GM23338 (cell line): ENCODE measurements around the gene HNRNPAB. TPM values are rescaled to one million over a fixed set of nuclear protein-coding genes. Genes with fewer than 3 reads are reported as not detected.

Experiments used
- ATAC-seq: fragments of 200-7000 bp; cut with Tn5 transposase; 3 replicates; pipeline ENCODE4 v1.9.1; 2020
- DNase-seq: peaks from one replicate; pipeline ENCODE4 v3.0.0-alpha.2; 2015; ENCODE audit warnings: low spot score
- H2AFZ ChIP-seq: fragments of 200-600 bp; sonication (generic); 2 replicates; pipeline ENCODE4 v1.8.0; 2016; ENCODE audit warnings: antibody characterized with exemption, mild to moderate bottlenecking, moderate library complexity
- H3F3A ChIP-seq: fragments of 200-600 bp; sonication (generic); replicated peaks from 2 replicates; pipeline ENCODE4 v1.8.0; 2017; ENCODE audit warnings: antibody characterized with exemption, mixed run types, low read depth
- H3K27ac ChIP-seq: fragments of 200-600 bp; sonication (generic); 2 replicates; pipeline ENCODE4 v1.6.1; 2016; ENCODE audit warnings: low read depth
- H3K27me3 ChIP-seq: fragments of 200-600 bp; sonication (generic); 2 replicates; pipeline ENCODE4 v1.8.0; 2016; ENCODE audit warnings: mild to moderate bottlenecking, mixed run types, moderate library complexity; ENCODE audit not compliant: insufficient read depth
- H3K36me3 ChIP-seq: fragments of 200-600 bp; sonication (generic); 2 replicates; pipeline ENCODE4 v1.8.0; 2016; ENCODE audit warnings: mild to moderate bottlenecking; ENCODE audit not compliant: insufficient read depth
- H3K4me1 ChIP-seq: fragments of 200-600 bp; sonication (generic); 2 replicates; pipeline ENCODE4 v1.8.0; 2016; ENCODE audit warnings: mild to moderate bottlenecking, moderate library complexity; ENCODE audit not compliant: insufficient read depth
- H3K4me2 ChIP-seq: fragments of 200-600 bp; sonication (generic); 2 replicates; pipeline ENCODE4 v1.7.1; 2017; ENCODE audit warnings: mixed run types
- H3K4me3 ChIP-seq: fragments of 200-600 bp; sonication (generic); 2 replicates; pipeline ENCODE4 v1.6.1; 2016; ENCODE audit warnings: mixed run types
- H3K79me2 ChIP-seq: fragments of 200-600 bp; sonication (generic); replicated peaks from 2 replicates; pipeline ENCODE4 v1.8.0; 2017; ENCODE audit warnings: mild to moderate bottlenecking; ENCODE audit not compliant: insufficient read depth
- H3K9me2 ChIP-seq: fragments of 200-600 bp; sonication (generic); 2 replicates; pipeline ENCODE4 v1.8.0; 2017; ENCODE audit not compliant: insufficient read depth
- H4K20me1 ChIP-seq: fragments of 200-600 bp; sonication (generic); replicated peaks from 2 replicates; pipeline ENCODE4 v1.8.0; 2017; ENCODE audit warnings: mild to moderate bottlenecking; ENCODE audit not compliant: insufficient read depth
- H3K27ac Mint-ChIP-seq: 2 replicates; pipeline ENCODE4 v1.8.0; 2020; ENCODE audit warnings: inconsistent platforms, mild to moderate bottlenecking, moderate library complexity, mixed read lengths
- H3K27me3 Mint-ChIP-seq: 3 replicates; pipeline ENCODE4 v1.8.0; 2022; ENCODE audit warnings: low read depth, mild to moderate bottlenecking, moderate library complexity, mixed read lengths, inconsistent platforms; ENCODE audit not compliant: insufficient read depth, poor library complexity
- H3K36me3 Mint-ChIP-seq: 3 replicates; pipeline ENCODE4 v1.8.0; 2021; ENCODE audit warnings: low read depth, mild to moderate bottlenecking, inconsistent platforms, moderate library complexity, mixed read lengths
- H3K4me1 Mint-ChIP-seq: 3 replicates; pipeline ENCODE4 v1.8.0; 2020; ENCODE audit warnings: mild to moderate bottlenecking, inconsistent platforms, mixed read lengths
- H3K4me3 Mint-ChIP-seq: 3 replicates; pipeline ENCODE4 v1.8.0; 2021; ENCODE audit warnings: moderate library complexity, mild to moderate bottlenecking, inconsistent platforms, mixed read lengths
- H3K9me3 Mint-ChIP-seq: 3 replicates; pipeline ENCODE4 v1.8.0; 2020; ENCODE audit warnings: moderate library complexity, mild to moderate bottlenecking, inconsistent platforms, mixed read lengths
- CTCF ChIP-seq, 2 experiments: fragments of 200-600 bp in 1 of 2; sonication (generic) in 1 of 2; conservative IDR thresholded peaks; 2 replicates each; pipeline versions ENCODE4 v1.5.1 to v1.6.1; 2016 to 2017; ENCODE audit warnings: antibody characterized with exemption in 2 of 2, low read depth in 2 of 2, mild to moderate bottlenecking in 2 of 2, moderate library complexity in 1 of 2
- ETS1 ChIP-seq: IDR thresholded peaks from 2 replicates; pipeline ENCODE4 v1.6.1; 2016; ENCODE audit warnings: antibody characterized with exemption
- EZH2phosphoT487 ChIP-seq: fragments of 200-600 bp; sonication (generic); IDR thresholded peaks from one replicate; pipeline ENCODE4 v1.8.1; 2018; ENCODE audit warnings: antibody characterized with exemption; ENCODE audit not compliant: unreplicated experiment
- JUNB ChIP-seq: IDR thresholded peaks from one replicate; pipeline ENCODE4 v1.6.1; 2016; ENCODE audit warnings: antibody characterized with exemption; ENCODE audit not compliant: unreplicated experiment
- NANOG ChIP-seq: IDR thresholded peaks from 2 replicates; pipeline ENCODE4 v1.6.1; 2016; ENCODE audit warnings: antibody characterized with exemption, borderline replicate concordance
- POLR2AphosphoS5 ChIP-seq: IDR thresholded peaks from 2 replicates; pipeline ENCODE4 v1.6.1; 2016; ENCODE audit warnings: antibody characterized with exemption, low read depth
- ZNF331 ChIP-seq: fragments of 250-450 bp; sonication (Bioruptor Pico); IDR thresholded peaks from 2 replicates; pipeline ENCODE4 v1.5.0; 2020; ENCODE audit warnings: low read depth, mild to moderate bottlenecking, moderate library complexity
- ZNF462 ChIP-seq: fragments of 250-450 bp; sonication (Bioruptor Pico); IDR thresholded peaks from 2 replicates; pipeline ENCODE4 v1.5.0; 2020; ENCODE audit warnings: mild to moderate bottlenecking, moderate library complexity
- polyA plus RNA-seq: library from polyadenylated mRNA; unstranded; fragments of >200 nt; fragmentation: Nextera tagmentation; extraction: Ambion mirVana; gene quantifications from 2 replicates; pipeline ENCODE4 v1.2.1, GENCODE V29; 2016
- total RNA-seq: library from RNA; depleted of rRNA; stranded (reverse); fragments of >200 nt; shearing (Covaris generic); gene quantifications from 2 replicates; pipeline ENCODE4 v1.2.3, GENCODE V29; 2014

Gene HNRNPAB
- total and polyA plus RNA-seq, 2 experiments from 2014 or later, result 304 to 579 TPM

GRCh38 chr5:178245389-178245788 lies 41.1 kb downstream of the HNRNPAB start:
- Mint-ChIP-seq H3K36me3 (no peaks in the 10 kb centered on the region), H3K9me3 (no peaks in the 10 kb centered on the region), H3K4me1 (peaks cover 4% of the 10 kb centered on the region), H3K27ac (no peak overlapping the region), H3K4me3 (no peak overlapping the region), H3K27me3 (peaks cover 12% of the 10 kb centered on the region)
- no peak overlapping the region for H2AFZ ChIP-seq
- no peaks in the 10 kb centered on the region for H3K79me2 ChIP-seq
- 0 out of 2 replicates have a peak, but pooled peaks cover 4% of the 10 kb centered on the region for H3K9me2 ChIP-seq
- H3F3A ChIP-seq, result no peaks in the 10 kb centered on the region
- no peak overlapping the region for H3K27ac ChIP-seq
- H3K4me1 ChIP-seq, result no peaks in the 10 kb centered on the region
- no peaks in the 10 kb centered on the region for H4K20me1 ChIP-seq
- DNase-seq (no peak), ATAC-seq (no peak)
- TF ChIP-seq NANOG (no peak), ZNF462 (CRISPR knock-in tag) (no peak), EZH2phosphoT487 (no peak), JUNB (no peak), POLR2AphosphoS5 (no peak), ETS1 (no peak), CTCF (conservative IDR thresholded peaks at IDR 0.05; ENCODE audit: low read depth in 2 of 2) (no peak), ZNF331 (CRISPR knock-in tag) (no peak)
- H3K36me3 ChIP-seq, result no peaks in the 10 kb centered on the region
- no peaks in the 10 kb centered on the region for H3K27me3 ChIP-seq
- no peak overlapping the region for H3K4me2 ChIP-seq
- no peak overlapping the region for H3K4me3 ChIP-seq
